Karpas-422 (cell line): Measurements from ENCODE around the gene C20orf144. TPM values are rescaled to one million over a fixed set of nuclear protein-coding genes. Genes with fewer than 3 reads are reported as not detected.
"Not testable (repeated sequence)": the region's sequence is repeated elsewhere in the genome, so short reads cannot be mapped to it uniquely, and the experiment has no call there.

ENCODE experiments used
- DNase-seq: peaks from one replicate; pipeline ENCODE4 v3.0.0-alpha.2; 2015
- H2AFZ ChIP-seq: fragments of 200-600 bp; sonication (generic); 2 replicates; pipeline ENCODE4 v1.6.1; 2014; ENCODE audit warnings: antibody characterized with exemption, low read length, mixed read lengths
- H3K27ac ChIP-seq: fragments of 200-600 bp; sonication (generic); 2 replicates; pipeline ENCODE4 v1.5.1; 2014; ENCODE audit warnings: mild to moderate bottlenecking, low read length, moderate library complexity
- H3K27me3 ChIP-seq: fragments of 200-600 bp; sonication (generic); 2 replicates; pipeline ENCODE4 v1.6.1; 2014; ENCODE audit warnings: low read length, mixed read lengths
- H3K36me3 ChIP-seq: fragments of 200-600 bp; sonication (generic); 2 replicates; pipeline ENCODE4 v1.6.1; 2014; ENCODE audit warnings: low read length, mixed read lengths; ENCODE audit not compliant: insufficient read depth
- H3K4me1 ChIP-seq: fragments of 200-600 bp; sonication (generic); 2 replicates; pipeline ENCODE4 v1.6.1; 2014; ENCODE audit warnings: mild to moderate bottlenecking, low read length, mixed read lengths
- H3K4me2 ChIP-seq: fragments of 200-600 bp; sonication (generic); 2 replicates; pipeline ENCODE4 v1.6.1; 2014; ENCODE audit warnings: low read length, low read depth, mild to moderate bottlenecking; ENCODE audit not compliant: poor library complexity, severe bottlenecking
- H3K4me3 ChIP-seq: fragments of 200-600 bp; sonication (generic); 2 replicates; pipeline ENCODE4 v1.5.1; 2014; ENCODE audit warnings: mild to moderate bottlenecking, antibody characterized with exemption, low read length, mixed read lengths
- H3K79me2 ChIP-seq: fragments of 200-600 bp; sonication (generic); 2 replicates; pipeline ENCODE4 v1.6.1; 2014; ENCODE audit warnings: mild to moderate bottlenecking, low read length, mixed read lengths
- H3K9ac ChIP-seq: fragments of 200-600 bp; sonication (generic); 2 replicates; pipeline ENCODE4 v1.6.0; 2014; ENCODE audit warnings: low read length
- H3K9me2 ChIP-seq: fragments of 200-600 bp; sonication (generic), shearing (Covaris generic); replicated peaks from 2 replicates; pipeline ENCODE4 v1.6.0; 2014; ENCODE audit warnings: mild to moderate bottlenecking, low read length, moderate library complexity; ENCODE audit not compliant: insufficient read depth
- H3K9me3 ChIP-seq: fragments of 300-700, 200-600 bp; sonication (generic); 2 replicates; pipeline ENCODE4 v1.6.1; 2014; ENCODE audit warnings: low read length, mixed read lengths
- H4K20me1 ChIP-seq: fragments of 200-600 bp; sonication (generic); 2 replicates; pipeline ENCODE4 v1.6.1; 2014; ENCODE audit warnings: mild to moderate bottlenecking, antibody characterized with exemption, low read length, low read depth; ENCODE audit not compliant: insufficient read depth
- total RNA-seq: library from RNA; depleted of rRNA; stranded (reverse); fragments of >200 nt; shearing (Covaris generic); gene quantifications from 2 replicates; pipeline ENCODE4 v1.2.3, GENCODE V29; 2014; ENCODE audit warnings: low replicate concordance

C20orf144 gene
- total RNA-seq, 1 experiment from 2014 or later = 0.45 TPM

GRCh38 chr20:33630507-33630906, 31.6 kb upstream of the C20orf144 start:
- Histone ChIP-seq H3K27me3 (no peaks in the 10 kb centered on the region), H3K36me3 (peaks cover 35% of the 10 kb centered on the region; the same call in 1 of the 2 replicates), H3K4me3 (no peak overlapping the region), H3K4me1 (no peaks in the 10 kb centered on the region), H3K9me3 (no peaks in the 10 kb centered on the region), H3K27ac (no peak overlapping the region), H3K79me2 (no peaks in the 10 kb centered on the region), H3K9ac (no peak overlapping the region), H4K20me1 (no peaks in the 10 kb centered on the region), H3K9me2 (no peaks in the 10 kb centered on the region), H2AFZ (no peak overlapping the region), H3K4me2 (no peak overlapping the region)
- DNase-seq = no peak

- not testable (repeated sequence) for H2AFZ ChIP-seq, H3K9me3 ChIP-seq, H3K9me2 ChIP-seq, DNase-seq, H3K4me3 ChIP-seq, H4K20me1 ChIP-seq, H3K79me2 ChIP-seq, H3K4me2 ChIP-seq, H3K4me1 ChIP-seq, H3K27me3 ChIP-seq, H3K27ac ChIP-seq, H3K9ac ChIP-seq
- peaks cover 41% of the 10 kb centered on the region; the same call in 1 of the 2 replicates for H3K36me3 ChIP-seq
Measured at GRCh38 chr20:33631910-33632309, 30.2 kb upstream of the C20orf144 start.

DNA sequence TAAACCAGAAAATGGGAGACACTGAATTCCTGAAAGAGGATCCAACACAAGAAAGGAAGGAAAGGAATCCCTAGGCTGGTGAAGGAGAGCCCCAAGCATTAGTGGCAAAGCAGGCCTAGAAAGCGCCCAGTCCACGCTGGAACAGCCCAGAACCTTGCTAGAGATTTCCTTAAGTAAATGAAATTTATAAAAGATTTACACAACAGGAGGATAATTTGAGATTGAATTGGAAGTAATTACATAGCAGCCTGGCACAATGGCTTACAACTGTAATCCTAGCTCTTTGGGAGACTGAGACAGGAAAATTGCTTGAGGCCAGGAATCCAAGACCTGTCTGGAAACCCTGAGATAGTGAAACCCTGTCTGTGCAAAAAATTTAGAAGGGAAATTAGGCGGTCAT, 26.8 kb upstream of the C20orf144 start:
- Histone ChIP-seq H3K4me3 (no peak overlapping the region), H3K27ac (no peak overlapping the region), H3K36me3 (peaks cover 50% of the 10 kb centered on the region; the same call in 1 of the 2 replicates), H3K9me3 (no peaks in the 10 kb centered on the region), H2AFZ (no peak overlapping the region), H3K27me3 (no peaks in the 10 kb centered on the region), H3K4me2 (no peak overlapping the region), H3K4me1 (no peaks in the 10 kb centered on the region), H4K20me1 (no peaks in the 10 kb centered on the region), H3K9ac (no peak overlapping the region), H3K9me2 (no peaks in the 10 kb centered on the region), H3K79me2 (no peaks in the 10 kb centered on the region)
- DNase-seq = no peak

GRCh38 chr20:33636776-33637175, 25.4 kb upstream of the C20orf144 start:
- no peaks in the 10 kb centered on the region for H3K4me1 ChIP-seq
- no peak for DNase-seq
- no peaks in the 10 kb centered on the region for H3K27me3 ChIP-seq
- no peak overlapping the region for H3K4me2 ChIP-seq
- H3K79me2 ChIP-seq = no peaks in the 10 kb centered on the region
- H3K9me2 ChIP-seq = no peaks in the 10 kb centered on the region
- H2AFZ ChIP-seq = no peak overlapping the region
- no peak overlapping the region for H3K4me3 ChIP-seq
- H3K27ac ChIP-seq = no peak overlapping the region
- H4K20me1 ChIP-seq = no peaks in the 10 kb centered on the region
- no peak overlapping the region for H3K9ac ChIP-seq
- H3K9me3 ChIP-seq = no peaks in the 10 kb centered on the region
- peaks cover 45% of the 10 kb centered on the region; the same call in 1 of the 2 replicates for H3K36me3 ChIP-seq

GRCh38 chr20:33640287-33640686, 21.8 kb upstream of the C20orf144 start:
- H4K20me1 ChIP-seq = no peaks in the 10 kb centered on the region
- H3K27me3 ChIP-seq = no peaks in the 10 kb centered on the region
- no peak for DNase-seq
- H3K79me2 ChIP-seq = no peaks in the 10 kb centered on the region
- no peak overlapping the region for H3K27ac ChIP-seq
- H3K4me1 ChIP-seq = no peaks in the 10 kb centered on the region
- no peak overlapping the region for H3K9ac ChIP-seq
- peaks cover 55% of the 10 kb centered on the region; the same call in 1 of the 2 replicates for H3K36me3 ChIP-seq
- H3K9me2 ChIP-seq = no peaks in the 10 kb centered on the region
- H3K9me3 ChIP-seq = no peaks in the 10 kb centered on the region
- no peak overlapping the region for H2AFZ ChIP-seq
- no peak overlapping the region for H3K4me2 ChIP-seq
- H3K4me3 ChIP-seq = no peak overlapping the region

- Histone ChIP-seq H3K79me2 (no peaks in the 10 kb centered on the region), H3K27ac (no peak overlapping the region), H3K27me3 (no peaks in the 10 kb centered on the region), H3K9me2 (no peaks in the 10 kb centered on the region), H4K20me1 (no peaks in the 10 kb centered on the region), H3K36me3 (peaks cover 39% of the 10 kb centered on the region; the same call in 1 of the 2 replicates), H3K4me3 (no peak overlapping the region), H2AFZ (no peak overlapping the region), H3K4me2 (no peak overlapping the region), H3K4me1 (no peaks in the 10 kb centered on the region), H3K9me3 (no peaks in the 10 kb centered on the region), H3K9ac (no peak overlapping the region)
- DNase-seq = no peak
Measured at GRCh38 chr20:33644313-33645071, 17.6 kb upstream of the C20orf144 start.

DNA sequence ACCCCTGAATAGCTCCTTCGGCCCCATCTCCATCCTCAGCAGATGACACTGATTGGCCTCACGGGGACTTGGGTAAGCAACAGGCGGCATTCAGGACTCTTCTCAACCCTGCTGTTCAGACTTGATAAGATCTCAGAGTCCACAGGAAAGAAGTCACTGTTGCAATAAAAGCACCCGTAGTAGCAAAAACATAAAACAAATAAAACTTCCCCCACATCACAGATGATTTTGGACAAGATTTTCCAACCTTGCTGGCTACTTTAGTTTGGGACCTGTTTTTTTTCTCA, 17.1 kb upstream of the C20orf144 start:
- no peak overlapping the region for H3K4me2 ChIP-seq
- H3K79me2 ChIP-seq = no peaks in the 10 kb centered on the region
- H3K9me3 ChIP-seq = no peaks in the 10 kb centered on the region
- no peak overlapping the region for H2AFZ ChIP-seq
- no peak overlapping the region for H3K4me3 ChIP-seq
- H3K27me3 ChIP-seq = no peaks in the 10 kb centered on the region
- H4K20me1 ChIP-seq = no peaks in the 10 kb centered on the region
- H3K9me2 ChIP-seq = no peaks in the 10 kb centered on the region
- H3K9ac ChIP-seq = no peak overlapping the region
- no peak for DNase-seq
- no peaks in the 10 kb centered on the region for H3K4me1 ChIP-seq
- H3K36me3 ChIP-seq = peaks cover 33% of the 10 kb centered on the region; the same call in 1 of the 2 replicates
- H3K27ac ChIP-seq = no peak overlapping the region

- no peak overlapping the region for H3K4me3 ChIP-seq
- no peaks in the 10 kb centered on the region for H3K79me2 ChIP-seq
- H2AFZ ChIP-seq = no peak overlapping the region
- no peak overlapping the region for H3K4me2 ChIP-seq
- H3K27me3 ChIP-seq = no peaks in the 10 kb centered on the region
- no peak overlapping the region for H3K9ac ChIP-seq
- DNase-seq = no peak
- no peaks in the 10 kb centered on the region for H3K4me1 ChIP-seq
- no peak overlapping the region for H3K27ac ChIP-seq
- peaks cover 29% of the 10 kb centered on the region; the same call in 1 of the 2 replicates for H3K36me3 ChIP-seq
- H3K9me2 ChIP-seq = no peaks in the 10 kb centered on the region
- H4K20me1 ChIP-seq = no peaks in the 10 kb centered on the region
- H3K9me3 ChIP-seq = no peaks in the 10 kb centered on the region
Measured at GRCh38 chr20:33645396-33645795, 16.7 kb upstream of the C20orf144 start.
